HG03280 (cell line): ENCODE results near the gene REG3G.
"Not testable (repeated sequence)": the region's sequence is repeated elsewhere in the genome, so short reads cannot be mapped to it uniquely, and the experiment has no call there.

ENCODE experiments used
- ATAC-seq: cut with Tn5 transposase; IDR thresholded peaks from one replicate; pipeline ENCODE4 v1.9.1; 2021; ENCODE audit warnings: mild to moderate bottlenecking, moderate library complexity; ENCODE audit not compliant: unreplicated experiment

Gene REG3G

GRCh38 chr2:79013629-79014028, 11.9 kb upstream of the REG3G start:
- ATAC-seq, result no peak

- ATAC-seq, result no peak
Observed at GRCh38 chr2:79016342-79016741, 9.2 kb upstream of the REG3G start.

GRCh38 chr2:79026061-79026460, 559 bp downstream of the REG3G start:
- no peak for ATAC-seq

- no peak for ATAC-seq
Observed at GRCh38 chr2:79039944-79040343, 14.4 kb downstream of the REG3G start.

- ATAC-seq, result no peak
Observed at GRCh38 chr2:79041032-79041448, 15.5 kb downstream of the REG3G start.

- ATAC-seq, result not testable (repeated sequence)
Observed at GRCh38 chr2:79053486-79053885, 28.0 kb downstream of the REG3G start.

GRCh38 chr2:79054769-79055168, 29.3 kb downstream of the REG3G start:
- not testable (repeated sequence) for ATAC-seq

- no peak for ATAC-seq
Observed at GRCh38 chr2:79065201-79065600, 39.7 kb downstream of the REG3G start.

- ATAC-seq, result no peak
Observed at GRCh38 chr2:79071078-79071477, 45.6 kb downstream of the REG3G start.
